HFFc6 (cell line): ENCODE measurements around the gene MAST3. TPM values are rescaled to one million over a fixed set of nuclear protein-coding genes. Genes with fewer than 3 reads are reported as not detected.

Source experiments
- DNase-seq: peaks from one replicate; pipeline ENCODE4 v3.0.0-alpha.2; 2018
- H3K27ac Mint-ChIP-seq: 2 replicates; pipeline ENCODE4 v1.8.0; 2020; ENCODE audit warnings: mild to moderate bottlenecking, mixed read lengths
- H3K27me3 Mint-ChIP-seq: 2 replicates; pipeline ENCODE4 v1.8.0; 2021; ENCODE audit warnings: mild to moderate bottlenecking, moderate library complexity, mixed read lengths; ENCODE audit not compliant: insufficient read depth
- H3K36me3 Mint-ChIP-seq: 2 replicates; pipeline ENCODE4 v1.8.0; 2021; ENCODE audit warnings: low read depth, mixed read lengths
- H3K4me1 Mint-ChIP-seq: 2 replicates; pipeline ENCODE4 v1.8.0; 2020; ENCODE audit warnings: low read depth, mixed read lengths
- H3K4me3 Mint-ChIP-seq: 2 replicates; pipeline ENCODE4 v1.8.0; 2020; ENCODE audit warnings: mild to moderate bottlenecking, moderate library complexity, mixed read lengths
- H3K9me3 Mint-ChIP-seq: 2 replicates; pipeline ENCODE4 v1.8.0; 2020; ENCODE audit warnings: mild to moderate bottlenecking, mixed read lengths
- CTCF ChIP-seq: fragments of 200-600 bp; sonication (generic); IDR thresholded peaks from 2 replicates; pipeline ENCODE4 v1.5.0; 2021; ENCODE audit warnings: antibody characterized with exemption, mild to moderate bottlenecking
- total RNA-seq, 6 experiments: library from RNA; stranded (reverse); fragmentation: NEBNext Ultra II Directional; extraction: Animal tissue kit (Norgen Biotek cat#: 25700); gene quantifications; 2 replicates in 1 of 6; 3 replicates in 5 of 6; pipeline ENCODE4 v1.2.3, GENCODE V29; 2021

The MAST3 gene
- total RNA-seq, 6 experiments from 2014 or later, result 12.2 to 17.4 (median 13.2) TPM

DNA sequence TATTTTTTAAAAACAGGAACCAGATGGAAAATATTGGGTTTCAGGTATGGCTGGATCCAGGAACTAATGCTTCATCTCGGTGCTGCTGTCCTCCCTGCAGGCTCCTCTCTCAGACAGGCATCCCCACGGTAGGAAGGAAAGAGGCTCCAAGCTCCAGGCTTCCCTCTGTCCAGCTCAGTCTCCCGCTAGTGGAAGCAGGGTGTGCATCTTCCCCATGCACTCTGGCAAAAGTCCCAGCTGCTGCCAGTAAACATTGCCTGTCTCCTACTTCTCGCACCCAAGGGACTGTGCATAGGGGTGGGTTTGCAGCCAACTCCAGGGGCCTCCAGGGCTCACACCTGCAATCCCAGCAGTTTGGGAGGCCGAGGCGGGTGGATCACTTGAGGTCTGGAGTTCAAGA is 40.0 kb upstream of the MAST3 start:
- Mint-ChIP-seq H3K9me3 (no peaks in the 10 kb centered on the region), H3K27ac (no peak overlapping the region), H3K4me3 (no peak overlapping the region), H3K4me1 (peaks cover 25% of the 10 kb centered on the region), H3K27me3 (peaks cover 3% of the 10 kb centered on the region), H3K36me3 (no peaks in the 10 kb centered on the region)
- no peak for TF ChIP-seq CTCF
- no peak for DNase-seq

DNA sequence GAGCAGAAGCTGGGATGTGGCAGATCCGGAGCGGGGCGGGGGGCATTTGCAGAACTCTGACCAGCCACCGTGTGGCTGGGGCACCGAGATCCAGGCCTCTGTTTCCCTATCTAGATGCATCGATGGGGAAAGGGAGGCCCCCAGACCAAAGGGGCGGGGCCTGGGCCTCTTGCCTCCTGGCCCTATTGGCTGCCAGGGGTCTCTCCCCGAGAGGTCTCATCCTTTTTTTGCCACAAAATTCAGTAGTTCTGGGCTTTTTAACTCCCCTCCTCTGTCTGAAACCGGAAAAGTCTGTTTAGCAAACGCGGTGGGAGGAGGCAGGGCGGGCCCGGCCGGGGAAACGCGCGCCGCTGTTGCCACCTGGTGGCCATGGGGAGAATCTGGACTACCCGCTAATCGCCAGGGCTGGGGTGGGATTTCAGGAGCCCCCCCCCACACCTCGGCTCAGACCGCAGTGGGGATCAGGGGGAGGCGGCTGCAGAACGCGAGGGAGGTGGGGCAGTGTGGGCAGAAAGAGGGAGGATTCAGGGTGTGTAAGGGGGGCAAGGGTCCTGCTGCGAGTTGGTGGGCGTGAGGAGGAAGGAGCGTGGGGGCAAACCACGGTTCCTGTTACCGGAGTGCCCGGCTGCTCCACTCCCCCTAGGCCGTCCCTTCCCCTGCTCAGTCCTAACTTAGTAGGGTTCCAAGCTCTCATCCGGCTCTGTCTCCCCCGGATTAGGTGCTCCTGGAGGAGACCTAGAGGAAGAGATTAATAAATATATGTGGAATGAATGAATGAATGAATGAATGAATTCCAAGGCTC is 39.2 kb upstream of the MAST3 start:
- no peaks in the 10 kb centered on the region for H3K36me3 Mint-ChIP-seq
- peak; percentile 97 for TF ChIP-seq CTCF
- peaks cover 3% of the 10 kb centered on the region for H3K27me3 Mint-ChIP-seq
- H3K9me3 Mint-ChIP-seq, result no peaks in the 10 kb centered on the region
- peaks cover 17% of the 10 kb centered on the region for H3K4me1 Mint-ChIP-seq
- peak overlapping the region; percentile 20; the same call in 1 of the 2 replicates for H3K4me3 Mint-ChIP-seq
- peak overlapping the region; percentile 57 for H3K27ac Mint-ChIP-seq
- DNase-seq, result peak; percentile 55

- no peak for DNase-seq
- Mint-ChIP-seq H3K27me3 (peaks cover 3% of the 10 kb centered on the region), H3K36me3 (no peaks in the 10 kb centered on the region), H3K27ac (no peak overlapping the region), H3K4me1 (peaks cover 8% of the 10 kb centered on the region), H3K4me3 (no peak overlapping the region), H3K9me3 (no peaks in the 10 kb centered on the region)
- no peak for TF ChIP-seq CTCF
Measured at GRCh38 chr19:18059297-18059696, 38.3 kb upstream of the MAST3 start.

DNA sequence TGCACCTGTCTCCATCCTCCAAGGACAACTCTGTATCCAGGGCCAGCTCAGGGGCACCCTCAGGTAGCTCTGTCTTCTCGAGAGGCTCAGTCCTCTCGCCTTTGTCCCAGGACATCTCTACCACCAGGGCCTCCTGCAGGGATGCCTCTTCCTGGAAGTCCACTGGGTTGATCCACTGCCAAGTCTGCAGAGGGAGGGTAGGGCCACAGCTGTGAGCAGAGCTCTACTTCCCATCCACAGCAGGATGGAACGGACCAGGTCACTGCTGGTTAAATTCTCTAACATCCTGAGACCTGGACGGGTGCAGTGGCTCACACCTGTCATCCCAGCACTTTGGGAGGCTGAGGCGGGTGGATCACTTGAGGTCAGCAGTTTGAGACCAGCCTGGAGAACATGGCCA is 37.7 kb upstream of the MAST3 start:
- Mint-ChIP-seq H3K4me1 (peaks cover 6% of the 10 kb centered on the region), H3K9me3 (no peaks in the 10 kb centered on the region), H3K27me3 (peaks cover 3% of the 10 kb centered on the region), H3K4me3 (no peak overlapping the region), H3K36me3 (no peaks in the 10 kb centered on the region), H3K27ac (no peak overlapping the region)
- no peak for TF ChIP-seq CTCF
- DNase-seq, result no peak

- Mint-ChIP-seq H3K4me3 (no peak overlapping the region), H3K9me3 (no peaks in the 10 kb centered on the region), H3K27ac (no peak overlapping the region), H3K4me1 (peaks cover 6% of the 10 kb centered on the region), H3K36me3 (no peaks in the 10 kb centered on the region), H3K27me3 (peaks cover 3% of the 10 kb centered on the region)
- no peak for TF ChIP-seq CTCF
- DNase-seq, result no peak
Measured at GRCh38 chr19:18060472-18060871, 37.1 kb upstream of the MAST3 start.
